ENCODE measurements around the gene P4HB.

The P4HB gene

GRCh38 chr17:81824595-81824994, 35.7 kb downstream of the P4HB start:
- DNase-seq = no peak

- no peak for DNase-seq
These were observed 36.4 kb downstream of the P4HB start for GRCh38 chr17:81823820-81824550.

DNA sequence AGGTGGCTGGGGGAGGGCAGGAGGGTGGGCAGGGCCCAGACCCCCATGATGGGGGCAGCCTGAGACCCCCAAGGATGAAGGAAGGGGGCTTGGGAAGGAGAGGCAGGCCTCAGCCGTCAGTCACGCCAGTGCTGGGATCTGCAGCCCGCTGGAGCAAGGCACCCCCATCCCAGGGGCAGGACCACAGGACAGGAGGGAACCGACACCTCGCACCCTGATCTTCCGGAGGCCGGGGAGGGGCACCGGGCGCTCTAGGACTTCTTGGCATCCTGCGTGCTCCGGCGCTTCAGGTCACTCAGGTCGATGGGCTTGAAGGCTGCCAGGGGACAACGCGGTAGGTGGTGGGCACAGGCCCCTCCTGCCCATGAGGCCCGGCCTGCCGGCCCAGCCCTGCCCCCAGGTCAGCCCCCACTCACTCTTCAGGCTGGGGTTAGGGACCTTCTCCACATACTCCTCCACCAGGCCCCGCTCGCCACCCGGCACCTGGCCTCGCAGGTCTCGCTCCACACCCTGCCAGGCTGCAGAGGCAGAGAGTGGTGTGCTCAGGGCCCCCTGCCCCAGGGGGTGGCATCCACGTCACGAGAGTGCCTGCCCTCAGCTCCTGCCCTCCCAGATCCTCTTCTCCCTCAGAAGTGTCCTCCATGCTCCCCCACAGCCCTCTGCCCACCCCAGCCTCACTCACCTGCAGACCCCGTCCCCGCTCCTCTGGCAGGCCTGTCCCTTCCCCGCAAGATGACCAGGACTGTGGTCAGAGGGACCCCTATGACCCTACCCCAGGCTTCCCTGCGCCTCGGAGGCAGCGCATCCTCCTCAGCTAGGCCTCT, 37.1 kb downstream of the P4HB start:
- no peak for DNase-seq

DNA sequence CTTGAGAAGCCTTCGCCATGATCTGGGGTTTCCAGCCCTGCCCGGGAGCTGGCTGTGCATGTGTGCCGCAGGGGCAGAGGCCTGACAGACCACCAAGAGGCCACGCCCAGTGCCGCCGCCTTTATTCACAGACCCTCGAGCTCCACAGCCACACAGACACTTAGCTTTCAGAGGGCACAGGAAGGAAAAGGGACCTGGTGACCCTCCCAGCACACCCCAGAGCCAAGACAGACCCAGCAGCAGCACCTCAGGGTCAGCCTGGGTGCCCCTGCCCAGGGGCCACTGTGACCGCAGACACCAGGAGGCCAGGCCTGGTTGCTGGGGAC, 38.1 kb downstream of the P4HB start:
- no peak for DNase-seq

DNA sequence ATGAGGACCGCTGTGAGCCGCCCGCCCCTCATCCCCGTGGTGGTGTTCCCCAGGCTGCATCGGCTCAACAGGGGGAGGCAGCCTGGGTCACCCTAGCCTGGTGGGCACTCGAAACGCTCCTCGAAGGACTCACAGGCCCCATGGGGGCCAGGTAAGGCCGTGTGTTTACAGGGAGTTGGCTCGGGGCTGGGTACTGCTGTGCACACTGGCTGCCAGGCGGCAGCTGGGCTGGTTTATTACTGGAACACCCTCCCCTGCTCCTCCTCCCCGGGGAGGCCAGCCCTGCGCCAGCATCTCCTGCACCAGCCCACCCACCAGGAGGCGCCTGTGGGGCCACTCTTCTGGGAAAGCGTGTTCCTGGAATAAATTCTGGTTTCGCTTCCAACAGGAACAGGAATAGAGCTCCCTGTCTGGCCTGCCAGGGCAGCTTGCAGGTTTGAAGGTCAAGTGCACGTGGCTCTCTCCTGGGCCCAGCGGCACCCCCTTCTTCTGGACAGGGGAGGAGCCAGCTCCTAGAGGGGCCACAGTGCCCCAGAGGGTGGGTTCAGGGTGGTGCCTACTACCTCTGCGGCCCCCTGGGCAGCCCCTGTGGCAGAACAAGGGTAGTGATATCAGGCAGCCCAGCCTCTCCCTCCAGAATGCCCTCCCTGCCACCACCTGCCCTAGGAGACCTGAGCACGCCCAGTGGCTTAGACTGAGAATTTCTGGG, 38.6 kb downstream of the P4HB start:
- DNase-seq = no peak

DNA sequence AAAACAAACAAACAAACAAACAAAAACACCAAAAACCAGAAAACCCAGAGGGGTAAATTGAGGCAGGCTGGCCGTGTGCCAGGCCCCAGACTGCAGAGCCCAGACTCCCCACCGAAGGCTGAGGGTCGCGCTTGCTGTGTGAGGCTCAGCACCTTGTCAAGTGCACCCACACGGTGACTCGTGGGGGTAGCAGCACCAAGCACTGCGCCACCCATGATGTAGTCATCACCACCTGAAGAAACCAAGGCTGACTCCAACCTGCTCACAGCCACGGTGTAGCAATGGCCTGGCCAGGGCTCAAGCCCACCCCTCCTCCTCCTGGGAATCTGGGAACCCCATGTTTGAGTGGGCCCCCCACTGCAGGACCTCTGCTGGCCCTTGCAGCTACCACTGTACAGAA, 39.2 kb downstream of the P4HB start:
- no peak for DNase-seq

- DNase-seq = no peak
These were observed 40.6 kb downstream of the P4HB start for GRCh38 chr17:81819708-81820107.

DNA sequence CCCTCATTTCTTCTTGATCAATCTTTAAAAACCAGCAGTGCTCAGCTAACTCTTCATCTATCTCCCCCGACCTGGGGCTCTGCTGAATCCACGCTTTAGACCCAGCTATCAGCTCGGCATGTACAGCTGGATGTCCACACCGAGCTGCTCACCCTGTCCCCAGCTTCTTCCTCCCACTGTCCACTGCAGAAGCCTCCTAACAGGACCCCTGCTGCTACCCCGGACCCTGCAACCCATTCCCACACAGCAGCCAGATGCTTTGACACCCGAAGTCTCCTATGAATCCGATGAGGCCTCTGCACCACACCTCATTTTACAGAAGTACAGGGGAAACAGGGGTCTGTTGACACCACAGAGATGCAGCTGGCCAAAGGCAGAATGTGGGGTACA, 42.6 kb downstream of the P4HB start:
- DNase-seq = no peak

DNA sequence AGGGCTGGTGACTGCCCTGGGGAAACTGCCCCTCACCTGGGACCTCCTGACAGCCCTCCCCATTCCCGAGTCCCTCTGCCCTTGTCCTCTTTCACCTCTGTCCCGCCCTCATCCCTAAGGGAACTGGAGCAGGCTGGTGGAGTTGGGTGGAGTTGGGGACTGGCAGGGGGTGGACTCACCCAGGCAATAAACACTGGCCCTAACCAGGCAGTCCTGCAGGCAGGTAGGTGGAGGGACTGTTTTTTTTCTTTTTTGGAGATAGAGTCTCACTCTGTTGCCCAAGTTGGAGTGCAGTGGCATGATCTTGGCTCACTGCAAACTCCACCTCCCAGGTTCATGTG, 44.7 kb downstream of the P4HB start:
- no peak for DNase-seq

DNA sequence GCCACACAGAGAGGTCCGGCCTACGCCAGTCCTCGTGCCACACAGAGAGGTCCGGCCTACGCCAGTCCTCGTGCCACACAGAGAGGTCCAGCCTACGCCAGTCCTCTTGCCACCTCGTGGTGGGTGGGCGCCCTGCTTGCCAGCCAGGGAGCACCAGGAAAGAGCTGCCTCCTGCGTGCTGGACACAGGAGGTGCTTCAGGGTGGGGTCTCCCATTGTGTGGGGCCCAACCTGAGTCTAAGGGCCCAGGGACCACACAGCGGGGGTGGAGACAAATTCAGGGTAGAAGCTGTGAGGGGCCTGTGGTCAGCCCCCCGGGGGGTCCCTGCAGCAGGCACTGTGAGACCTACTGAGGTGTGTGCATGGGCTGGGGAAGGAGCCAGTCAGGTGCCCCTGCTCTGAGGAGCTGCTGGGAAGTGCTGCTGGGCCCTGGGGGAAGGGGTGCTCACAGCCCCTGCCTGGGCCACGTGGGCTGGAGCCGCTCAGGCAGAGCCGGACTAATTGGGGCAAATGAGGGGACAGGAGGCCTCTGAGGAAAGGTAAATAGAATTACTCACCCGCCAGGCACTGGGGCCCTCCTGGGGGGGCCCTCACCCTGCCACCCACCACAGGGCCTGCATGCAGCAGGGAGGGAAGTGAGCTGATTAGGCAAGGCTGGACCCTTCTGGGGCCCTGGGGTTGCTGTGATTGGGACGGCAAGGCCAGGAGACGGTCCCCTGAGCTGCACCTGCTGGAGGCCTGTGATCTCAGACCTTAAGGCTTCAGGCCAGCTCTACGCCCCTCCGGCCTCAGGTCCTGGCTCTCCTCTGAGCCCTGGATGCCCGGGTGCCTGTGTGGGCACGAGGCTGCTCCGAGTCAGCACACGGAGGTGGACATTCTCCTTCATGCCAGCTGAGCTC, 45.3 kb downstream of the P4HB start:
- DNase-seq = no peak

GRCh38 chr17:81813861-81814683, 46.3 kb downstream of the P4HB start:
- DNase-seq = no peak

- DNase-seq = no peak
These were observed 47.0 kb downstream of the P4HB start for GRCh38 chr17:81813371-81813684.

GRCh38 chr17:81812571-81813370, 47.6 kb downstream of the P4HB start:
- DNase-seq = no peak

DNA sequence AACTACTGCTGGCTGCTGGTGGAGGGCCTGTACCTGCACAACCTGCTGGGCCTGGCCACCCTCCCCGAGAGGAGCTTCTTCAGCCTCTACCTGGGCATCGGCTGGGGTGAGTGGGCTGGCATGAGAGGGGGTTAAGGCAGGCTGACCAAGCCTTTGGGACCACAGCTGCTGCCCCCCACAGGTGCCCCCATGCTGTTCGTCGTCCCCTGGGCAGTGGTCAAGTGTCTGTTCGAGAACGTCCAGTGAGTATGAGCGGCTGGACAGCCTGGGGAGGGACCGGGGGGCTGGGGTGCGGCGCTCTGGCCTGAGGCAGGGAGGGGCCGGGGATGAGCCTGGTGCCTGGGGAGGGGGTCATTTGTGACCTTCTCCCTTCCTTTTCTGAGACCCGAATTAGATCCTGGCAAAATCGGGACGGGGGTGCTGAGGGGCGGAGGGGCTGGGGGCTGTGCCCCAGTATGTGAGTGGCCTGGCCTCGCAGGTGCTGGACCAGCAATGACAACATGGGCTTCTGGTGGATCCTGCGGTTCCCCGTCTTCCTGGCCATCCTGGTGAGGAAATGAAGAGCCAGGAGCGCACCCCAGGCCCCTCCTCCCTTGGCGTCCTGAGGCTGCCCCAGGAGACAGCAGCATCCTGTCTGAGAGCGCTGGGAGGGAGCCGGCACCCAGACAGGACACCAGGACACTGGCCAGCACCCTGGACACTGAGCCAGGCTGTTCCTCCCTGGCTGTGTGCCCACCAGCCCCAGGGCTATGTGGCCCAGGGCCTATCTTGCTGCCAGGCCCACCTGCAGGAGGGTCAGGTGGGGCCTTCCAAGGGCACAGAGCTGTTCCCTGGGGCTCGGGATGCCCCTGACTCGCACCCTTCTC, 48.4 kb downstream of the P4HB start:
- DNase-seq = no peak

GRCh38 chr17:81810892-81811704, 49.2 kb downstream of the P4HB start:
- no peak for DNase-seq

DNA sequence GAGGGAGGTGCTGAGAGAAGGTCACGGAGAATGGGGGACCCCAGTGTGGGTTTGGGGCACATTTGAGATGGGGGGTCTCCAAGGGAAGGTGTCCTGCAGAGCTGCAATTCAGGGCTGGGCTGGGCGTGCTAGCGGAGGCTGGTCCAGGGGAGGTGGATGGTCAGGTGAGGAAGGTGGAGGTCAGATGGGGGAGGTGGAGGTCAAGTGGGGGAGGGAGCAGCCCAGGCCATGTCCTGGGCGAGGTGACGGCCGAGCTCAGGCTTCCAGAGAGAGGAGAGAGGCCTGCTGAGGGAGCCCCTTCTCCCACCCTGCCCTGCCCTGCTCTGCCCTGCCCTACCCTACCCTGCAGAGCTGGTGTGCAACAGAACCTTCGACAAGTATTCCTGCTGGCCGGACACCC, 49.9 kb downstream of the P4HB start:
- no peak for DNase-seq

DNA sequence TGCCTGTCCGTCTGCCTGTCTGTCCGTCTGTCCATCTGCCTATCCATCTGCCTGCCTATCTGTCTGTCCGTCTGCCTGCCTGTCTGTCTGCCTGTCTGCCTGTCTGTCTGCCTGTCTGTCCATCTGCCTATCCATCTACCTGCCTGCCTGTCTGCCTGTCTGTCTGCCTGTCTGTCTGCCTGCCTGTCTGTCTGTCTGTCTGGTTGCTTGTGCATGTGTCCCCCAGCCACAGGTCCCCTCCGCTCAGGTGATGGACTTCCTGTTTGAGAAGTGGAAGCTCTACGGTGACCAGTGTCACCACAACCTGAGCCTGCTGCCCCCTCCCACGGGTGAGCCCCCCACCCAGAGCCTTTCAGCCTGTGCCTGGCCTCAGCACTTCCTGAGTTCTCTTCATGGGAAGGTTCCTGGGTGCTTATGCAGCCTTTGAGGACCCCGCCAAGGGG, 50.8 kb downstream of the P4HB start:
- DNase-seq = no peak

DNA sequence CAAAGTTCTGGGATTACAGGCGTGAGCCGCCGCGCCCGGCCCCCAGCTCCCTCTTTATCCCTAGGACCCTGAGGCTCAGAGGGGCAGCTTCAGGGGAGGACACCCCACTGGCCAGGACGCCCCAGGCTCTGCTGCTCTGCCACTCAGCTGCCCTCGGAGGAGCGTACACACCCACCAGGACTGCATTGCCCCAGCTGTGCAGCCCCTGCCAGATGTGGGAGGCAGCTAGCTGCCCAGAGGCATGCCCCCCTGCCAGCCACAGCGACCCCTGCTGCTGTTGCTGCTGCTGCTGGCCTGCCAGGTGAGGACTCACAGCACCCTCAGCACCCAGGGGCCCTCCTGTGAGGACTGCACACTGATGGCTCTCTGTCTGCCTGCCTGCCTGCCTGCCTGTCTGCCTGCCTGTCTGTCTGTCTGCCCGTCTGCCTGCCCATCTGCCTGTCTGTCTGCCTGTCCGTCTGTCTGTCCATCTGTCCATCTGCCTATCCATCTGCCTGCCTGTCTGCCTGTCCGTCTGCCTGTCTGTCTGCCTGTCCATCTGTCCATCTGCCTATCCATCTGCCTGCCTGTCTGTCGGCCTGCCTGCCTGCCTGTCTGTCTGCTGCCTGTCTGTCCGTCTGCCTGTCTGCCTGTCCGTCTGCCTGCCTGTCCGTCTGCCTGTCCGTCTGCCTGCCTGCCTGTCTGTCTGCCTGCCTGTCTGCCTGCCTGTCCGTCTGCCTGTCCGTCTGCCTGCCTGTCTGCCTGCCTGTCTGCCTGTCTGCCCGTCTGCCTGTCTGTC, 51.4 kb downstream of the P4HB start:
- no peak for DNase-seq

GRCh38 chr17:81807839-81808238, 52.5 kb downstream of the P4HB start:
- no peak for DNase-seq

Measured in activated effector memory CD4-positive, alpha-beta T cell treated with anti-CD3 and anti-CD28 coated beads, Interleukin-2, amount 50 U/mL, for 16 hours (primary cell).